Right renal cortex interstitium (tissue), 3 donors: ENCODE results near the gene C4orf33. TPM values are rescaled to one million over a fixed set of nuclear protein-coding genes. Genes with fewer than 3 reads are reported as not detected.
"Not testable (repeated sequence)": the region's sequence is repeated elsewhere in the genome, so short reads cannot be mapped to it uniquely, and the experiment has no call there.

ENCODE experiments used
- DNase-seq, 3 donors: peaks; one replicate each; pipeline ENCODE4 v3.0.0-alpha.2; 2013; ENCODE audit warnings: low read depth in 3 of 3, low spot score in 2 of 3
- polyA plus RNA-seq, 3 donors: library from polyadenylated mRNA; unstranded; fragments of 120-200 nt; gene quantifications; one replicate each; pipeline ENCODE4 v1.2.1, GENCODE V29; 2013; ENCODE audit not compliant: insufficient read length in 3 of 3

Gene C4orf33, protein sequence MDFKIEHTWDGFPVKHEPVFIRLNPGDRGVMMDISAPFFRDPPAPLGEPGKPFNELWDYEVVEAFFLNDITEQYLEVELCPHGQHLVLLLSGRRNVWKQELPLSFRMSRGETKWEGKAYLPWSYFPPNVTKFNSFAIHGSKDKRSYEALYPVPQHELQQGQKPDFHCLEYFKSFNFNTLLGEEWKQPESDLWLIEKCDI
- 10 to 100 TPM; 13.0 to 17.5 (median 15.6) TPM for polyA plus RNA-seq

DNA sequence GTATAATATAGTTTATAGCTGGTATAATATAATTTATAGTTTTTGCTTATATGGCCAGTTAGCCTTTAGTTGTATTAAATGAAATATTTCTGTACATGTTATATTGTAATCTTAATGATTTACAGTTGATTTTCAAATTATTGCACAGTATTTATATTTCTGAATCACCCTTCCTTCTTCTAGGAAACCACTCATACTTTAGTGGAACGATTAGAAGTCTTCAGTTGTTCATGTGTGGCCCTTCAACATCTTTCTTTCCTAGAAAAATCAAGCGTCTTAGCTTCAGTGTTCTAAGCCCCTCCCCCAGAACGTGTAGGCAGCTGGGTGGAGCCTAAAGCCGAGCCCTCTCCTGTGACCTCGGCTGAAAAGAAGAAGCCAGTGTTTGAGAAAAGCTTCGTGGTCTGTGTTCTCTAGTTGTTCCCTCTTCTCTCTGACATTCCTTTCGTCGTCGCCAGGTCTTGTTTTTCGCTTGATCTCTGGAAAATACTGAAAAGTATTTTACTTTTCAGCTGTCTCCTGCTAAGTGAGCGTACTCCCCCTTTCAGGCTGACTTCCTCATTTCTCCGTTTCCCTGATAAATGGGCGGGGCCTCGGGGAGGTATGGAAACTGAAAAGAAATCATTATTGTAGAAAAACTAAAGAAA lies at the start of gene C4orf33:
TSS of gene C4orf33 (plus strand) at position 342 of the 644 bp plus-strand sequence. CDS start 6,459 bp downstream, outside the sequence.
- DNase-seq: peak; percentile 42 to 74 (median 43)

DNA sequence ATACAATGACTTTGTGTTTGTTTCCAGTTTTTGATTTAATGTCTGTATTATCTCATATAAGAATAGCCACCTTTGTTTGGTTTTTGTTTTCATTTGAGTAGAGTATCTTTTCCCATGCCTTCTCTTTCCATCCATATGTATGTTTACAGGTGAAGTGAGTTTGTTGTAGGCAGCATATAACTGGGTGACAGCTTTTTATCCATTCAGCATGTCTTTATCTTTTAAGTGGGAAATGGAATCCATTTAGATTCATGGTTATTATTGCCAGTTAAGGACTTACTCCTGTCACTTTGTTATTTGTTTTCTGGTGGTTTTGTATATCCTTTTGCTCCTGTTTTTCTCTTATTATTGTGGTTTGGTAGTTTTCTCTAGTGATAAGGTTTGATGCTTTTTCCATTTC lies 36.9 kb upstream of the C4orf33 start:
- DNase-seq: no peak

DNA sequence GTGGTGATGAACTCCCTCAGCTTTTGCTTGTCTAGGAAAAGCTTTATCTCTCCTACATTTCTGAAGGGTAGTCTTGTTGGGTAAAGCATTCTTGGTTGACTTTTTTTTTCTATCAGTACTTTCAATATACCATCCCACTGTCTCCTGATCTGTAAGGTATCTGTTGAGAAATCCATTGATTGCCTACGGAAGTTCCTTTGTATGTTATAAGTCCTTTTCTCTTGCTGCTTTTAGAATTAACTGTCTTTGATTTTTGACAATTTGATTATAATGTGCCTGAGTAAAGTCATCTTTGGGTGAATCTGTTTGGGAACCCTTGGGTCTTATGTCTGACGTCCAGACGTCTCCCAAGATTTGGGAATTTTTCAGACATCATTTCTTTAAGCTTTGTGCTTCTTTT lies 33.4 kb upstream of the C4orf33 start:
- no peak for DNase-seq

DNA sequence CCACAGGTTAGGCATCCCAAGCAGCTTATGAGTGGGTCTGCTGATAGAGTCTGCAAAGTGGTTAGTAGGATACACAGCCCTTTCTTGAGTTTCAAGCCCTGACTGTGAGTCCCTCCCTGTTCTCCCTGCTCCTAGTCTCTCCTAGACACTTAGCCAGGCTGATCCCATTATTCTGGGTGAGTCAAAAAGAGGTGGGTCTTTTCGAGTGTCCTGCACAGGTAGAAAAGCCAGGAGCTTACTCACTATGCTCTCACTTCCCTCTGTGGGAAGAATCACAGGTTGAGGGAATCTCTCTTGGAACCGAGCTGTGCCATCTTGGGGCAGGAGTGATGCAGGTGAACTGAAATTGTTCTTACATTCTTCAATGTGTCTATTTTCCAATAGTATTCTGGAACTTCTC lies 32.3 kb upstream of the C4orf33 start:
- no peak for DNase-seq

DNA sequence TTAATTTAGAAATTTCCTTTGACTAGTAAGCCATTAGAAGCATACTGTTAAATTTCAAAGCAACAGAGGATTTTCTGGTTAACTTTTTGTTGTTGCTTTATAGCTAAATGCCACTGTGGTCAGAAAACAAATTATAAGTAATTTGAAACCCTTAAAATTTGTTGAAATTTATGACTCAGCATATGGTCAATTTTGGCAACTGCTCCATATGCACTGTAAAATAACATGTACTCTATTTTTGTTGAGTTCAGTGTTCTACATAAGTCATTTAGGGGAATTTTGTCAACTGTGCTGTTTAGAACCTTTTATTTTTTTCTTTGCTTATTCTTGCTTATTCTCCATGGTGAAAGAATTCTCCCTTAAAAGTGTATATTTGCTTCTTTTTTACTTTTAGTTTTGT lies 31.2 kb upstream of the C4orf33 start:
- no peak for DNase-seq

DNA sequence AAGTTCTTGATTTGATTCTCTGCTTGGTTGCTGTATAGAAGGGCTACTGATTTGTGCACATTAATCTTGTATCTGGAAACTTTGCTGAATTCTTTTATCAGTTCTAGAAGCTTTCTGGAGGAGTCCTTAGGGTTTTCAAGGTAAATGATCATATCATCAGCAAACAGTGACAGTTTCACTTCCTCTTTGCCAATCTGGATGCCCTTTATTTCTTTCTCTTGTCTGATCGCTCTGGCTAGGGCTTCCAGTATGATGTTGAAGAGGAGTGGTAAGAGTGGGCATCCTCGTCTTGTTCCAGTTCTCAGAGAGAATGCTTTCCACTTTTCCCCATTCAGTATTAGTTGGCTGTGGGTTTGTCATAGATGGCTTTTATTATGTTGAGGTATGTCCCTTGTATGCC lies 26.4 kb upstream of the C4orf33 start:
- DNase-seq: not testable (repeated sequence)

DNA sequence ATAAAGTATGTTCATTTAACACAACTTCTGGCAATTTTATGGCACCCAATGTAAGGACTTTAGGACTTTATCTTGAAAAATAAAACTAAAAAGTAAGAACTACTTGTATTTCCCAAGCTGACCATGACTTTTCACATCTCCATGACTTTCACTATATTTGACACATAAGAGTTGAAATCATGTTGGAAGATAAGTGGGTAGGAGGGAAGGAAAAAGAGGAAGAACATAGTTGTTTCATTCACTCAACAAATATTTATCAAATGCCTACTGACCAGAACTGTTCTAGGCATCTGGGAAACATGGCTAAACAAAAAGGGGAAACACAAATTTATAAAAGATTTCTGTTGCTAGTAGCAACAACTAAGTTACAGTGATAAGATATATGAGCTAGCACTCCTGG lies 18.6 kb upstream of the C4orf33 start:
- no peak for DNase-seq

DNA sequence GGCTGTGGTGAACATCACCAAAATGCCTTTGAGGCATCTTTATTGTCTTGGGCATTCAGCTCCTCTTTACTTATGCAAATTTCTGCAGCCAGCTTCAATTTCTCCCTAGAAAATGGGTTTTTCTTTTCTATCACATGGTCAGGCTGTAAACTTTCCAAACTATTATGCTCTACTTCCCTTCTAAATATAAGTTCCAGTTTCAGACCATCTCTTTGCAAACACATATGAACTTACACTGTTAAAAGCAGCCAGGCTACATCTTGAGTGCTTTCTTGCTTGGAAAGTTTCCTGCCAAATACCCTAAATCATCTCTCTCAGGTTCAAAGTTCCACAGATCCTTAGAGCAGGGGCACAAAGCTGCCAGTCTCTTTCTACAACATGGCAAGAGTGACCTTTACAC lies 15.8 kb upstream of the C4orf33 start:
- DNase-seq: no peak

DNA sequence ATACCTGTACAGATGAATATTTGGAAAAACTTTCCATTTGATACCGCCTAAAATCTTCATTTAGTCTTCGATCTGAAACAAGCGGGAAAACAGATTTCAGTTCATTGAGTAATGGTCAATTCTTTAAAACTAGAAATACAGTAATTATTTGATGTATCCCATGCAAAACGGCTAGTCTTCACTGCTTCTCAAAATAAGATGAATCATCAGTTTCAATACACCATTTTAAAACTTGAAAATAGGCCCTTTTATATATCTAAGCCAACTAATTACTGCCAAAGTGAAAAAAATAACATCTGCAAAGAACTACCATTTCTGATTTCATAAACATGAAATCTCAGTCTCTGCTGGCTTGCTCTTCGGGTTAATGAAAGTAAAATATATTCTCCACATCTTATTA lies 13.7 kb upstream of the C4orf33 start:
- no peak for DNase-seq

DNA sequence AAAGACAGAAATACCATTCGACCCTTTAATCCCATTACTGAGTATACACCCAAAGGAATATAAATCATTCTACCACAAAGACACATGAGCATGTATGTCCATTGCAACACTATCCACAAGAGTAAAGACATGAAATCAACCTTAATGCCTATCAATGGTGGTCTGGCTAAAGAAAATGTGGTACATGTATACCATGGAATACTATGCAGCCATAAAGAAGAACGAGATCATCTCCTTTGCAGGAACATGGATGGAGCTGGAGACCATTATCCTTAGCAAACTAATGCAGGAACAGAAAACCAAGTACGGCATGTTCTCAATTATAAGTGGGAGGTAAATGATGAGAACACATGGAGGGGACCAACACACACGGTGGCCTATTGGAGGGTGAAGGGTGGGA lies 10.5 kb upstream of the C4orf33 start:
- DNase-seq: no peak

DNA sequence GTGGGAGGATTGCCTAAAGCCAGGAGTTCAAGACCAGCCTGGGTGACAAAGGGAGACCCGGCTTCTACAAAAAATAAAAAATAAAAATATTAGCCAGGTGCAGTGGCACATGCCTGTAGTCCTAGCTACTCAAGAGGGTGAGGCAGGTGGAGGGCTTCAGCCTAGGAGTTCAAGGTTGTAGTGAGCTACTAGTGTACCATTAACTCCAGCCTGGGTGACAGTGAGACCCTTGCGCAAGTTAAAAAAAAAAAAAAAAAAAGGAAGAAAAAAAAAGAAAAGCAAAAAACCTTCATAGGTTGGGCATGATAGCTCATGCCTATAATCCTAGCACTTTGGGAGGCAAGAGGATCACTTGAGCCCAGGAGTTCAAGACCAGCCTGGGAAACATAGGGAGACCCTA lies 8.4 kb upstream of the C4orf33 start:
- no peak for DNase-seq

DNA sequence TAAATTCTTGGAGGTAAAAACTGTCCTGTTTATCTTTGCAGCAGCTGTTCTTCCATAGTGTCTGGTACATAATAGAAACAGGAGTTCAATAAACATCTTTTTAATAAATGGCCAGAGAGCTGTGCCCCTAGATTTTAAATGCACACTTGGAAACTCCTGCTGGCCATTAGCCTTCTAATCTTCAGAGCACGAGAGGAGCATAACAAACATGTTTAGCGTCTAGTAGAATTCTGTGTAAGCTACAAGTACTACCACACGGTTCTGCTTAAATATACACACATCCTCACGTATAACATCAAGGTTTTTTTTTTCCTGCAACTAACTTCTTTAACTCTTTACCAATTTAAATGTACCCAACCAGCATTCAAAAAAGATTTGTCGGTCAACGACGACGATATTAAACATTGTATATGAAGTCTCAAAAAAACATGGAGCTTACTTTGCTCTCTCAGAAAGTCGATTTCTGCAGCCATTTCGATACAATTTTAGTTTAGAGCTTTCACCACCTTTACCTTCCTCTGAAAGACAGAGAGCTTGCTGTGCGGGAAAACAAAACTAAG lies 3.2 kb upstream of the C4orf33 start:
- peak; percentile 17 to 61 (median 35) for DNase-seq

DNA sequence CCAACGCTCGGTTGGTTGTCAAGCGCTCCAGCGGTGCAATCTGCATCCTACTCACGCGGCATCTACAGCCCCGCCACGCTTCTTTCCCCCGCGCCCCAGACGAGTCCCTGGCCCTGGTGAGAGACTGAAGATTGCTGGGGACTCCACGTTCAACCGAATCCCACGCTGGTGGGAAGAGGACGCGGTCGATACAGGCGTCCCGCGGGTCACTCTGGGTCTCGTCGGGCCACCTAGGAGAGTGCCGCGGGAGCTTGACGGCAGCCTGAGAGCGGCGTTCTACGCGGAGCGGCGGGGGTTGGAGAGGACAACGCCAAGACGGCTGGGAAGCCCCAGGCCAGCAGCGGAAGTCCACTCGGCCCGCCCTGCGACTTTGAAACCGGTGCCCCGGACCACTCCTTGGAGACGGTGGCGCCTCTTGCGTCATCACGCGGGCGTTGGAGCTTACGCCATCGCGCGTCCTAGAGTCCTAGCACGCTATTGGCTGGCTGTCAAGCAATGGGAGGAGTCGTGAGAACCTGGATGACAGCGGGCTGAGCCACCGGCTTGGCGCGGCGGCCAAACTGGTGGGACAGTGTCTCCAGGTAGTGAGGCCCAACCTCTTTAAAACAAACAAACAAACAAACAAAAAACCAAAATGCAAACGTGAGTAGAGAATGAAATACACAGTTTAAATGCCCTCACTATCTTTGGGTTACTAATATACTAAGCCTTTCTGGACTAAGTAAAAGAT lies 2.6 kb upstream of the C4orf33 start, which contains the start of gene SCLT1:
TSS of gene SCLT1 (minus strand) at position 349 of the 730 bp plus-strand sequence. CDS start 436 bp downstream, outside the sequence.
- DNase-seq: peak; percentile 92 to 98 (median 93)

DNA sequence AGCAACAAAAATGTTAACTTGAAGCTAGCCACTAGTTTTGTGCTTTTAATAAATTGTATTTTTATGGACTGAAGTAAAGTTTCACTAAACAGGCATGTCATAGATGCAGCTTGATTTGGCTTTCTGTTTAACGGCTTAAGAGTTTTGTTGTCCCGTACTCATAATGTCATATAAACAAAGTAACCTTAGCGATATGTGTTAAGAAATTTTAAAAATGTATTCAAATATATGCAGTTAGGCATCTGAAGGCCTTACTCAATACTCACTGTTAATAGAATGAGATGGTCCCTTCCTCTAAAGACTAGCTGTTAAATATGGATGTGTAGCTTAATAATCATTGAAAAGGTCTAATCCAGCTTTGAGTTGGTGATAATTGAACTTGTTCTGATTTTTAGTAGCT lies 1.6 kb upstream of the C4orf33 start:
- DNase-seq: no peak

DNA sequence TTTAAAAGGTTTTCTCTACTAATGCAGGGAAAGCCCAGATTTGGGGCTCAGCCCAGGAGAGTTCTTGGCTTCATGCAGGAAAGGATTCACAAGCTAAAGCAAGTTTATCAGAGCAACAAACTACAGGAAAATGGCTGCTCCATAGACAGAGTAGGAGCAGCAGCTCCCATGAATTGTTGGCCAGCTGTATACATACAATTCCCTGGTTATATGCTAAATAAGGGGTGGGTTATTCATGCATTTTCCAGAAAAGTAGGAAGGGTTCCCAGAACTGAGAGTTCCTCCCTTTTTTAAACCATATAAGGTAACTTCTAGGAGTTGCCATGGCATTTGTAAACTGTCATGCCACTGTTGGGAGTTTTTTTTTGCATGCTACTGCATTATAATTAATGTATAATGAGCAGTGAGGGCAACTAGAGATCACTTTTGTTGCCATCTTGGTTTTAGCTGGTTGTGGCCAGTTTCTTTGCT lies 2.6 kb downstream of the C4orf33 start:
- no peak for DNase-seq

DNA sequence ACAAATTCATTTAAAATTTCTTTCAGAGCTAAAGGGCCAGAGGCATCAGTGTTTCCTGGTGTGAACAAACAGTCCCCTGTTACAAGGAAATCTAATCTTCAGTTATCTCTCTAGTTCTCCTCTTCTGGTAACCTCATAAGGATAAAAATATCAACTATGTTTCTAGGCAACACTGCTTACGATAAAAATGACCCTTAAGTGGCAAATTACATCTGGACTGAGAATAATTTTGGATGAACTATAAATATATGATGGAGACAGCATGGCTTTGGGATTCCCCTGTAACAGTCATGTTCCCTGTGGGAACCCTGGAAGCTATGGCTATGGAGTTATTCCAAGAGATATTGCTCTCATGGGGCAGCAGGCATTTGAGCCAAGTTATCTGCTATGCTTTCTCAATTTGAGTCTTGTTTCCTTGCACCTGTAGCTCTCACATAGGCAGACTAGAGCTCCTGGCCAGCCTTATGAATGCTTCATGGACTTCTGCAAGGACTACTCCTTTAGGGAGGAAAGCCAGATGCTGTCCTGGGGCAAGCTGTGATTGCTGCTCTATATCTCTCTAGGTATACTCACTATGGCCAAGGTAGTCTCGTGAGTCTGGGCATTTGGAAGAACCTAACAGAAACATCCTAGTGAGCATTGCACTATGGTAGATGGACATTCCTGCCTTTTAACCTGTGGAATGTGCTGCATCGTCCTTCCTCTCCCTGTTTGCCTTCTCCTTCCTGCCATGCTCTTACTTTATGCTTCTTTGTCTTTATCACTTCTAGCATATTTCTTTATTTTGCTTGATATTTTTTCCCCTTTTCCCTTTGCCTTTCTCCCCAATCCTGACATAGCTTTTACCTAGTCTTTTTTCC lies 14.2 kb downstream of the C4orf33 start:
- no peak for DNase-seq

DNA sequence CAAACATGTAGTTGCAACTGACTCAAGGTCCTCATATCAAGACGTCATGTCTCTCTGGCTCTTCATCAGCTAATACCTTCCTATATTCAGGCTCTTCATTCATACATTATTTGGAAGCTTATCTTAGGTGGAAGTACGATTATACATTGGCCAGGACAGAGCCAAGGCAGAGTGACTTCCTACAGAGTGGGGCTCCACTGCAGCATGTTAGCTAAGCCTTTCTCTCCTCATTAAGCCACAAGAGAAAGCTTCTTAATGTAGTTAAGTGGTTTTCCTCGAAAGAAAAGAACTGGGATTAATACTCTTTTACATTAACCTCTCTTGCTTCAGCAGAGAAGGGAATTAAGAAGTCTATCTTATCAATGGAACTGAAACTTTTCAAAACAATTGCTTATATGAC lies 15.0 kb downstream of the C4orf33 start:
- no peak for DNase-seq

DNA sequence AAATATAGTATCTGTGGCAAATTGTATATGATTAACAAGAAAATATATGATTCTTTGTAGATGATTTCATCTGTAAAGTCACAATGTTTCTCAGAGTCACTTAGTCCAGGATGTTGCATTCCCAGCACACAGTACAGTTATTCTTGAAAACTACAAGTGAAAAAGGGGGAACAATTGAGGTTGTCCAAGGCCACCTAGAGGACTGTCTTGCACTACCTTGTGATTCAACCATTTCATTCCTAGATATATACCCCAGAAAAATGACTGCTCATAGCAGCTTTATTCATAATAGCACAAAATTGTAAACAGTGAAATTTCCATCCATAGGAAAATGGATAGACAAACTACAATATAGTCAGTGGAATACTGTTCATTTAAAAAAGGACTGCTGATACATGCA lies 16.0 kb downstream of the C4orf33 start:
- DNase-seq: no peak

DNA sequence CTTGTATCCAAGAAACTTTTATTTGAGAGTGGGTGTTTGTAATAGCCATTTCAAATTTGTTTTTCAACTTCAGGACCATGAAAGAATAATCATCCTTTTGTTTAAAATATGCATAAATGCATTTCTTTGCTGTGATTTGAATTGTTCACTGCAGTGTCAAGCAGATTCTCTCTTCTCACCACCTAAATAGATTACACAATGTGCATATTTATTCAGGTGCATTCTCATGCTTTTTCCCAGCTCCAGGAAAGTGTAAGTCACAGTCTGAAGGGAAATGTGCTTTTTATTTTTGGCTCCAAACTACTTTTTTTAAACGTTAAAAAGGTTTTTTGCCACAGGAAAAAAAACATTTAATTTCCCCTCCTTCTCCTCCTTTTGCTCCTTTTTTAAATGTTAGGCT lies 17.5 kb downstream of the C4orf33 start:
- no peak for DNase-seq

DNA sequence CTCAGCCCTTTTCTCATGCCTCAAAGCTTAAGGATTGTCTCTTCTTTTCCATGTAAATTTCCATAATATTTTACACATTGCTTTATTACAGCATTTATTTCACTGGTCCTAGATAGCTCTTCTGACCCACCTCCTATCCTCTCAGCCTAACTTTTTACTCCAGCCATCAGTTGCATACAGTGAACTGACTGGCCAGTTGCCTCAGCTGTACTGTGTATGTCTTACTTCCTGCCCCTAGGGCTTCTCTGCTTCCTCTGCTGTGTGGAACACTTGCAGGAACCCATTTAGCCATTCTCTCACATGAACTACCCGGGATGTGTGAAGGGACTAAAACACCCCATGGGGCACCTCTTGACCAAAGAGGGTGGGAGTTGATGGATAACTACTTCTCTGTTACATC lies 18.0 kb downstream of the C4orf33 start:
- no peak for DNase-seq
